ENCODE data around the gene FARS2. TPM values are rescaled to one million over a fixed set of nuclear protein-coding genes. Genes with fewer than 3 reads are reported as not detected.

Gene FARS2
- total RNA-seq = 10 to 100 TPM; 29.3 to 41.0 TPM

GRCh38 chr6:5260661-5261544, at the start of gene FARS2, which contains the start of gene LYRM4:
Gene FARS2 (plus strand): TSS chr6:5261513.
Gene LYRM4 (minus strand): TSS chr6:5260950. CDS start chr6:5260733, 217 bp downstream.

Other genes starting within 250 kb of the FARS2 start
- gene PPP1R3G, start 176.2 kb upstream of the FARS2 start, total RNA-seq = under 1 TPM in 1 of 2 donors, not detected in 1; under 0.01 TPM
- 10 to 100 TPM in 1 of 2 donors, 1 to 10 TPM in 1; 9.7 to 10.7 TPM for gene LYRM4, start 563 bp upstream of the FARS2 start, total RNA-seq